NCI-H345 treated with DMSO at 0.1 percent for 48 hours (cell line): ENCODE measurements around the gene SMAGP.
"Not testable (repeated sequence)": the region's sequence is repeated elsewhere in the genome, so short reads cannot be mapped to it uniquely, and the experiment has no call there.

ENCODE experiments used
- DNase-seq: peaks from one replicate; lab custom pipeline; 2025; ENCODE audit not compliant: unreplicated experiment; lab: John Stamatoyannopoulos, UW

SMAGP gene, protein sequence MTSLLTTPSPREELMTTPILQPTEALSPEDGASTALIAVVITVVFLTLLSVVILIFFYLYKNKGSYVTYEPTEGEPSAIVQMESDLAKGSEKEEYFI

DNA sequence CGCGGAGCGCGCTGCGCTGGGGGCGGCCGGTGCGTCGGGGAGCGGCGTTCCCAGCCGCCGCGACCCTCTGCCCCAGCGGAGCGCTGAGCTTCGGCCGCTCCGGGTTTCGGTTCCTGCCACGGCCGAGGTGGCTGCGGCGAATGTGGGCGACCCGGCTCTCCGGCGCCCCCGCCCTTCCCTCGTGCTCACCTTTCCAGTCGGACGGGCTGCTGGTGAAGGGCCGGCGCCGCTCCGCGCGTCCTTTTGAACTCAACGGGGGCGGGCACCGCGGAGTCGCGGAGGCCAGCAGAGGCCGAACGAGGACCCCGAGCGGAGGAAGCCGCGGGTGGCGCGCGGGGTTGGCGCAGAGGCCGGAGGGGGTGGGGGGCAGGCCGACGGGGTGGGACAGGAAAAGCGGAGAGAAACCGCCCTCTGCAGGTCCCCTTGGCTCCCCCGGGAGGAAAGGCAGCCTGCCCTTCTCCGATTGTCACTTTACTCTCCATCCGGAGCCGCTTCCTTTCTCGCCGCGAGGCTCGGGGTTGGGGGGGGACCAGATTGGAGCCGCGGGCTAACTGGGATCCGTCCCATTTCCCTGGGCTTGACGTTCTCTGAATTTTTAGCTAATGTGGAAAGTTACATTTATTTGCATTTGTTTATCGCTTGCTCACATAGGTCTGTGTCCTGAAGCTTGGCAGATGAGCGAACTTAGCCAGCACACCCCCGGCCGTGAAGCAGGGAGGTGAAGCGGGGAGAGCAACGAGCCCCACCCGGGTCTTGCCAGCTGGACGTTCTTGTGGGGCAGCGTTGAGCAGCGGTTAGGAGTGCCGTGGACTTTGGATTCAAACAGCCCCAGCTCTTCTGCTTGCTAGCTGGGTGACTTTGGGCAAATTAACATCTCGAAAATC lies at the start of gene SMAGP:
Gene SMAGP, minus strand, starts transcription at position 349 of the 884 bp plus-strand sequence. CDS start 1,137 bp downstream, outside the sequence.
- DNase-seq: peak; percentile 33

DNA sequence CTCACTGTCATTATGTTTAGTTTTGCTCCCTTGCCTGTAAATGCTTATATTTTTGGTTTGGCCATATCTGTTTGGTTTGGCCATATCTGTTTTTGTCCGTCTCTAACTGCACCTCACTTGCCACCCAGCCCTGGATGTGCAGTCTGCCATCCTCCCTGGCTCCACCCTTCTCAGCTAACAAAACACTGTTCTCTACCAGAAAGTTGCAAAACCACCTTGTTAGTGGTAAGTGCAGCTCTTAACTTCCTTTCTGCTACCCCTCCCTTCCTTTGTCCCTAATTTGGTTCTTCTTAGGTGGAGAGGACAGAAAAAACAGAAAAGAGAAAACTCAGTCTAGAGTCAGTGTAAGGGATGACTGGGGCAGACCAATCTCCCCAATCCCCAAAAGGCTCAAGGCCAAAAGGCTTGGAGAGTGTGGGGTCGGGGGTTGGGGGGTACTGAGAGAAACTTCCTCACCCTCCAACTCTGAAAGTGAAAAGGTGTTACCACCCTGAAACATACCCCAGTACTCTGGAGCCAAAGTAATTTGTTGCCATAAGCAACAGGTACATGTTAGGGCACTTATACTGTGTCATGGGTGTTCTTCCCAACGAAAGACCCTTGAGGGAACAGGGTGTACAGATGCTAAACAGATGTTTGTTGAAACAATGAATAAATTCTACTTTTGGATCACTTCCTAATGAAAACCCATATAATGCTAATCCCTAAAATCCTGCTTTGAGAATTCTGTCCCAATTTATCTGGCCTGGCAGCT lies 48.8 kb upstream of the SMAGP start:
- no peak for DNase-seq

DNA sequence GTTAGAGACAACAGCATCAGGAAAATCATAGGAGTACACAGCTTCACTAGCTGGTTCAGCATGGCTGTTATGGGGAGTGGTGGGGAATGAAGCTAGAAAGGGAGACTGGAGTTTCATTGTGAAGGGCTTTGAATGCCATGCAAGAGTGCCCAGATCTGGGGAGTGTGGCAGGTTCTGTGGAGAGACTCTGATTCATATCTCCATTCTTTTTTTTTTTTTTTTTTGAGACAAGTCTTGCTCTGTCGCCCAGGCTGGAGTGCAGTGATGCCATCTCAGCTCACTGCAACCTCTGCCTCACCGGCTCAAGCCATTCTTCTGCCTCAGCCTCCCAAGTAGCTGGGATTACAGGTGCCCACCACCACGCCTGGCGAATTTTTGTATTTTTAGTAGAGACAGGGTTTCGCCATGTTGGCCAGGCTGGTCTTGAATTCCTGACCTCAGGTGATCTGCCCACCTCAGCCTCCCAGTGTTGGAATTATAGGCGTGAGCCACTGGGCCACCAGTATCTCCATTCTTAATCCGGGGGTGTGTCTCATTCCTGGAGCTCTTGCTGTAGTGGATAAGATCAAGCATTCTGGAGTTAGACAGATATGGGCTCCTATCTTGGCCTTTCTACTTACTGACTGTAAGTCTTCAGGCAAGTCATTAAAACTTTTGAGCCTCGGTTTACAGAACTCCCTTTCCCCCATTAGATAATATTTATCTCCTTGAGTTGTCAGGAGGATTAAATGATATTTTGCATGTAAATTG lies 48.0 kb upstream of the SMAGP start:
- DNase-seq: not testable (repeated sequence)

DNA sequence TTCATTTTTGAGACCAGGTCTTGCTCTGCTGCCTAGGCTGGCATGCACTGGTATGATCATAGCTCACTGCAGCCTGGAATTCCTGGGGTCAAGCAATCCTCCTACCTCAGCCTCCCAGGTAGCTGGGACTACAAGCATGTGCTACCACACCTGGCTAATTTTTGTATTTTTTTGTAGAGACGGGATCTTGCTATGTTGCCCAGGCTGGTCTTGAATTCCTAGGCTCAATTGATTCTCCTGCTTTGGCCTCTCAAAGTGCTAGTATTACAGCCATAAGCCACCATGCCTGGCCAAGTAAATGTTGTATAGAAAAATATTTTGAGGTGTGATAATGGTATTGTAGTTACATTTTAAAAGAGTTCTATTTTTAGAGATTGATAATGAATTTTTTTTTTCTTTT lies 41.2 kb upstream of the SMAGP start:
- DNase-seq: no peak

DNA sequence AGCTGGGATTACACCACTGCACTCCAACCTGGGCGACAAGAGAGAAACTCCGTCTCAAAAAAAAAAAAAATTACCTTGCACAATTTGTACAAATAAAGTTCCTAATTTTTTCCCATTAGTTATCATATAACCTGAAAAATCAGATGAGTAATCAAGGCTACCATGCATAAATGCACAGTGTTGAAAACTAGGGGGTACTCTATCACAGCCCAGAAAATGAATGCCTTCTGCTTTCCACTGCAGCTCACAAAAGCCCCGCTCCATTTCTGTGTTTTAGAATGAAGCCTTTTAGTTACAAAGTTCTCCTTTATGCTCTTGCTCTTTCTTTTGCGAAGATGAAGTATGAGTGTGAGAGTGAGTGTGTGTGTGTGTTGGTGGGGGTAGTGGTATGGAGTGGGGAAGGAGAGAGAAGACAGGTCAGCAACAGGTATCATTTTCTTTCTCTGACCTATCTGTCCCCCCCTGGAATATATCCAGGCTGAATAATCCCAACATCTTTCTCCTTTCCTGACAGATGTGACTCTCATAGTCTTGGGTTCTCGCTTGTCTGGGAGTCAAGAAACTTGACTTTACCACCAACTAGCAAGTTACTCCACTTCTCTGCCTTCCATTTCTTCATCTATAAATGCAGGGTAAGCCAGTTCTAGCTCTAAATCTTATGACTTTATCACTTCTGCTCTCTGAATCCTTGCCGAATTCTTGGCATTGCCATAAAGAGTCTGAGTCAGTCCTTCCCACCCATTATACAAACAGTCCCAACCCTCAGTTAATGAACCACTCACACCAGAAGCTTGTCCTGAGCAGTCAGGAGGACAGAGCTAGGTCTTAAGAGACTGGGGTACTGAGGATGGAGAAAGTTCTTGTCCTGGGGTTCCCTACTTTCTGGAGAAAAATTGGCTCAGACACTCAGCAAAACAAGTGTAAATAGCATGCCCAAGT lies 37.7 kb upstream of the SMAGP start:
- no peak for DNase-seq

DNA sequence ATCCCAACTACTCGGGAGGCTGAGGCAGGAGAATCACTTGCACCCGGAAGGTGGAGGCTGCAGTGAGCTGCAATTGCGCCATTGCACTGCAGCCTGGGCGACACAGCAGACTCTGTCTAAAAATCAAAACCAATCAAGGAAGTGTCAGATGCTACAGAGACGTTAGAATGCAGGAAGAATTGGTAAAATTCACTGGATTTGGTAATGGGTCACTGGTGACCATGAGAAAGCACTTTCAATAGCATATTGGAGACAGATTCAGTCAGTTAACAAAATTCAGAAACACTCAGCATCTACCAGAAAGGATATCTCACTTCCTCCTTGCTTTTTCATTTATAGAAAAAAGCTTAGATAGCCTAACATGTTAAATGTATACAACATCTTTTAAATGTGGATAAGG lies 36.3 kb upstream of the SMAGP start:
- no peak for DNase-seq

DNA sequence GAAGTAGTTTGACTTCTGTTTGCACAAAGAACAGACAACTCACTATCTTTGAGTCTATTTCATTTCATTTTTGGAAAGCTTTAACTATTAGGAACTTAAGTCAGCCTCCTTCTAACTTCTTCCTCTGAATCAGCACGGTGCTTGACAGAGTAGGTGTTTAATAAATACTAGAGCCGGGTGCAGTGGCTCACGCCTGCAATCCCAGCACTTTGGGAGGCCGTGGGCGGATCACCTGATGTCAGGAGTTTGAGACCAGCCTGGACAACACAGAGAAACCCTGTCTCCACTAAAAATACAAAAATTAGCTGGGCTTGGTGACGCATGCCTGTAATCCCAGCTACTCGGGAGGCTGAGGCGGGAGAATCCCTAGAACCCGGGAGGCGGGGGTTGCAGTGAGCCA lies 30.6 kb upstream of the SMAGP start:
- not testable (repeated sequence) for DNase-seq

DNA sequence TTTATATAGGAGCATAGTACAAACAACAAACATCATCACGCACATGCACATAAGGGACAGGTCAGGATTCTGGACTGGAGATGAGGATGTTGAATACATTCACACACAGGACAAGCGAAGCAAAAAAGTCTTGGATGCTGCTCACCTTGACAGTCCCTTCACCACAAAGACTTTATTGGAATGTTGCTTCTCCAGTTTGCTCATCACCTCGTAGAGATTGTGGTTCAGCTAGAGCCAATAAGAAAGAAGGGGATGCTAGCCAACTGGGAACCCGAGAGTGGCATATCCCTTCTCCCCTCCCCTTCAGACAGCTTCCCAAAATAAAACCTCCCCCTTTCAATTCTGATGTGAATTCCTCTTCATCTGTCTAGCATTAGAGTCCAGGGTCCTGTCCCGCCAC lies 25.4 kb upstream of the SMAGP start:
- DNase-seq: no peak

DNA sequence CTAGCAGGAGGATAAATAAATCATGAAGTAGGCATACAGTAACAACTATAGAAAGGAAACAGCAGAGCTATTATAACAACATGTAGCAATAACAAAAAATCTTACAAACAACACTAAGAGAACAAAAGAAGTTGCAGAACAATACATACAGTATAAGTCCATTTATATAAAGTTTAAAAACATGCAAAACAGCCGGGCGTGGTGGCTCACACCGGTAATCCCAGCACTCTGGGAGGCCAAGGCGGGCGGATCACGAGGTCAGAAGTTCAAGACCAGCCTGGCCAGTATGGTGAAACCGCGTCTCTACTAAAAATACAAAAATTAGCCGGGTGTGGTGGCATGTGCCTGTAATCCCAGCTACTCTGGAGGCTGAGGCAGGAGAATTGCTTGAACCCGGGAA lies 23.9 kb upstream of the SMAGP start:
- DNase-seq: not testable (repeated sequence)

DNA sequence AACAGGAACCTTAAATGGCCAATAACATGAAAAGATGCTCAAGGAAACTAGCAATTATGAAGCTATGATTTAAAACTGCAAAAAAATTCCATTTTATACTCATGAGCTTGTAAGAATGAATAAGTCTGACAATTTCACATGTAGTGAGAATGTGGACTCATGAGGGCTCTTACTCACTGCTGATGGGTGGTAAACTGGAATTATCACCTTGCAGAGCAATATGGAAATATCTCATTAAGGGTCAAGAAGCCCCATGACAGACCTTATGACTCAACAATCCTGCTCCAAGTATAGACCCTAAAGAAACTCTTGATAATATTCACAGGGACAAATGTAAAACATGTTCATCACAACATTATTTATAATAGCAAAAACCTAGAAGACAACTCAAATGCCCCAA lies 23.5 kb upstream of the SMAGP start:
- no peak for DNase-seq

DNA sequence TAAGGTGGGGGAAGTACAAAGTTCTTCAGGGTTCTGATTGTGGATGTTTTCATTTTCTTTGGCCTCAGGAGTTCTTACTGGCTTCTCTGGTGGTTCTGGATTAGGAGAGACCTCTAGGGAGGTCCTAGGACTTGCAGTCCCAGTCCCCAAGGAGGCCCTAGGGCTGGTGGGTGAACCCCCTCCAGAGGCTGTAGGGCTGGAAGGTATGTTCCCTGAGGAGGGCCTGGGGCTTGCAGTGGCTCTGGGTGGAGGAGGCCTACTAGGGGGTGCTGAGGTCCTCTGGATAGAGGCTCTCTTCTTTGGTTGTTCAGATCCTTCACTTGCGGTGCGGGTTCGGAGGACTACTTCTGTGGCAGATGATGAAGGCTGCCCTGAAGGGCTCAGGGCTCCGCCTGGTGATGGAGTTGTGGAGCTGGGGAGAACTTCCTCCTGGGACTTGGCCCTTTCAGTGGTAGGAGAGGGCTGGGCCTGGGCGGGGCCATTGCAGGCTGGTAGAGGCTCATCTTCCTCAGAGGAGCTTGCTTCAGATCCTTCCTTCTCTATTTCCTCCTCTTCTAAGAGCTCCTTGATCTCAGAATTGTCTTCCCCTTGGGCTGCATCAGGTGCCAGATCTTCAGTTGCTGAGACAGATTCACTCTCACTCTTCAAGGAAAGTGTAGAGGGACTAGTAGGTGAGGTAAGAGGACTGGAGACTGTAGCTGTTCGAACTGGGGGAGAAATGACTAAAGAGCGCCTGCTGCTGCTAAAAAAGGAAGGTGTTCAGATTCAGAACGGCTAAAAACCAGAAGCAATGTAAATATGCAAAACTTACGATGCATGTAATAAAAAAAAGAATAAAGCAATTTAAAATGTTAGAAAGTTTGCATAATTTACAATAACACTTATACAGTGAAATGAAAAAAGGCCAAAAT lies 21.6 kb upstream of the SMAGP start:
- not testable (repeated sequence) for DNase-seq

DNA sequence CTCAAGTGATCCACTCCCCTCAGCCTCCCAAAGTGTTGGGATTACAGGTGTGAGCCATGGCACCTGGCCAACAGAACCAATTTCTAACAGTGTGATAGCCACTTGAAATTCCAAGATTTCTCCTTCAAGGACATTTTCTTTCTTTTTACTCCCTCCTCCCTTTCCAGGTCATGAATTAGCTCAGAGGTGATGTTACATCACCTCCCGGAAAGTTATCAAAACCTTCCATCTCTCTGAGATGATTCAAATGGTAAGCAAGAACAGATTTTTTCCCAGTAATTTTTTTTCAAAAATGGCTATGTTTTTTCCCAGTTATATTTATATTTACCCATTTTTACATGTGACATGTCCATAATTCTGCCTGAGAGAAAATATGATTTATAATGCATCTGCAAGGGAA lies 15.6 kb upstream of the SMAGP start:
- DNase-seq: no peak

DNA sequence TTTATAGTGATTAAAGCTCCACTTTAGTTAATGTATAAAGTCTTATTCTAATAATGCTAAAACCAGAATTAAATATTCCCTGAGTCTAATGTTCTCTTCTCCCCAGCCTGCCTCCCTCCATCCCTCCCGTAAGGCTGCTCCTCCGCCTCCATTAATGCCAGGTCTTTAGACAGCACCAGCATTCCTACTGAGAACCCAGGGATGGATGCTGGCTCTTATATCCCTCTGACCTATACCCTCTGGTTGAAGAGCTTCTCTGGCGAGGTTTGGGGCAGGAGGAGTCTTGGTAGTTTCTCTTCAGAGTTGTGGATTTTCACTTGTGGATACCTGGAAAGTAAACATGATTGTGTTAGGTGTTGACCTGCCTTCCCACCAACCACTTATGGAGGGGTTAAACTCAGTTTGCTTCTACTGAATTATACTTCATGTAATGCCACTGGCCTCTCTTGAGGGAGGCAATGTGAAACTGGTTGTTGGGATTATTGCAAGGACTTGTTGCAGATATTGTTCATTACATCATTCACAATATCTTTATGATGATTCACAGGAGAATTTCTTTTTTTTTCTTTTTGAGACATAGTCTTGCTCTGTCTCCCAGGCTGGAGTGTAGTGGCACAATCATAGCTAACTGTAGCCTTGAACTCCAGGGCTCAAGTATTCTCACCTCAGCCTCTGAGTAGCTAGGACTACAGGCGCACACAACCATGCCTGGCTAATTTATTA lies 11.1 kb upstream of the SMAGP start:
- no peak for DNase-seq

DNA sequence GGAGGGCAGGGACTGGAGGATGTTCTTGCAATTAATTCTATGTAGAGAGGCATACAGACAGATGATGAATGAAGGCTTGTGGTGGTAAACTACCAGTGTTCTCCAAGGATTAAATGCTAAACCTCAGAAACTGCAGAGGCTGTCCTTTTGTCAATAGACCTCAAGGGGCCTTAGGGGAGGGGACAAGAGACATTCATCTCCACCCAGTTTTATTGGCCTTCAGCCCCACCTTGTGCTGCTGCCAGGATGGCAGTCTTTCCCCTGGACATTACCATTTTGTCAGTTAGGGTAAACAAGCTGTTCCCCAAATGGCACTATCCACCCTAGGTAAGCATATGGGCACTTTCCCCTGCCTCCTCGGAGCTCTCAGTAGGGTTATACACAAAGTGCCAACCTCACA lies 4.9 kb upstream of the SMAGP start:
- DNase-seq: no peak

DNA sequence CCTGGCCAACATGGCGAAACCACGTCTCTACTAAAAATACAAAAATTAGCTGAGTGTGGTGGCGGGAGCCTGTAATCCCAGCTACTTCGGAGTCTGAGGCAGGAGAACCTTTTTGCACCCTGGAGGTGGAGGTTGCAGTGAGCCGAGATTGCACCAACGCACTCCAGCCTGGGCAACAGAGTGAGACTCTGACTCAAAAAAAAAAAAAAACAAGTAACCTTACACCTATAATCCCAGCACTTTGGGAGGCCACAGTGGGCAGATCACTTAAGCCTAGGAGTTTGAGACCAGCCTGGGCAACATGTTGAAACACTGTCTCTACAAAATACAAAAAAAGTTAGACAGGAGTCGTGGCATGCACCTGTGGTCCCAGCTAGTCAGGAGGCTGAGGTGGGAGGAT lies 2.6 kb upstream of the SMAGP start:
- not testable (repeated sequence) for DNase-seq

DNA sequence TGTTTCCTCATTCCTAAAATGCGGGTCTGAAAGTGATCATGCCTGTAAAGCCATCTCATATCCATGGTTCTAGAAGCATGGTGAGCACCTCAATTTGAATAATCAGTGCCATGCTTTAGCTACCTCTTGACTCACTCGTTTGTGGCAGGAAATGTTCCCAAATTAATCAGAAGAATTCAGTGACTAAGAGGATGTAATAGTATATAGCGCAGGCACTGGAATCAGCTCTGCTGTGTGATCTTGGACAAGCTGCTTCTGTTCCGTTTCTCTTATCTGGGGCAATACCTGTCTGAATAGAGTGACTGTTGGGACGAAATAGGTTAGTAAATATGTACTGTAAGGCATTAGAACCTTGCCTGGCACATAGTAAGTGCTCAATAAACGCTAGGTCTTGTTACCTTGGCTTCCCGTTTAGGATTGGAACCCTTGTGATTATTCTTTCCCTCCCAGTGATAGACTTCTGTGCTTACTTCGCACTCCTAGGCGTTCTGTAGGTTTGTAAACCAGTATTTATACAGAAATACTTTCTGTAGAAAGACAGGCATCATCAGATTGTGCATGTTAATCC lies 820 bp upstream of the SMAGP start:
- DNase-seq: no peak

DNA sequence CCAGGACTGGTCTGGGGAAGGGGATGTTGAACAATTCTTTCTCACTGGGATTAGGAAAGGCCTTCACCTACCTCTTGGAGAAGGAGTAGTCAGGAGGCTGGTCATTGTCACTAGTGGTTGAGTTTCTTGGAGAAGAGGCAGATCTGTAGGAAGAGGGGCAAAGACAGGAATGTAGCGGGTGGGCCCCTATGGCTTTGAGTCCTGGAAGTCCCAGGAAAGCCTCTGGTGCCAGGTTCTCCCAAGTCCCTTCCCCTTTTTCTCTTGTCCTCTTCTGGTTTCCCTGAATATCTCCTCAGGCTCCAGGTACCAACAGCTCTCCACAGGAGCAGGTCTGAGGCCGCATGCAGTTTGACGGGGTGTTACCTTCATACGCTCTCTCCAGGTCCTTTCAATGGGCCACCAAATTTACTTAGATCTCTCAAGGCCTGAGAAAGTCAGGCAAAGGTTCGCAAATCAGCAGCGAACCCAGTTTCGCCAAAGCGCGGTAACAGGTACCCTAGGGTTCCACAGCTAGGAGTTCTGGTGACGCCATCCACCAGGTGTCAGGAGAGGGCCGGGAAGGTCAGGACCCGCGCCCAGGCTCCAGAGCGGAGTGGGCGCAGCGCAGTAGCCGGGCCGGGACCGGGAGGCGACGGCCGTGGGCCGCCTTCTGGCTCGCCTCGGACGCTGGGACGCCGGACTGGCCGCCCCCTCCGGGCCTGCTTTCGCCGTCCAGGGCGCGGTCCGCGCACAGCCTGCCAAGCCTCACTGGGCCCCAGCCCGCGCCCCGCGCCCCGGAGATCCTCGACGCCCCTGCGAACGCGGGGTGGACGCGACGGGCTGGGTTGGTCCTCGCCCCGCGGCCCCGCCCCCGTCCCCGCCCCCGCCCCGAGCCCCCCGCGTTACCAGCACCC lies 795 bp downstream of the SMAGP start:
- DNase-seq: no peak
